NCI-H69 (cell line): ENCODE data around the gene SLC28A1.
A peak's percentile ranks its signal among the peaks of the same experiment; 100 is the strongest.

Experiments
- DNase-seq: peaks from one replicate; lab custom pipeline; 2025; lab: John Stamatoyannopoulos, UW

SLC28A1 gene

GRCh38 chr15:84883916-84884781, at the start of gene SLC28A1:
Gene SLC28A1, plus strand, starts transcription at chr15:84884662. Its CDS starts 3,099 bp downstream, at chr15:84887761.
- DNase-seq = no peak

GRCh38 chr15:84834969-84835368, 49.5 kb upstream of the SLC28A1 start:
- DNase-seq = no peak

DNA sequence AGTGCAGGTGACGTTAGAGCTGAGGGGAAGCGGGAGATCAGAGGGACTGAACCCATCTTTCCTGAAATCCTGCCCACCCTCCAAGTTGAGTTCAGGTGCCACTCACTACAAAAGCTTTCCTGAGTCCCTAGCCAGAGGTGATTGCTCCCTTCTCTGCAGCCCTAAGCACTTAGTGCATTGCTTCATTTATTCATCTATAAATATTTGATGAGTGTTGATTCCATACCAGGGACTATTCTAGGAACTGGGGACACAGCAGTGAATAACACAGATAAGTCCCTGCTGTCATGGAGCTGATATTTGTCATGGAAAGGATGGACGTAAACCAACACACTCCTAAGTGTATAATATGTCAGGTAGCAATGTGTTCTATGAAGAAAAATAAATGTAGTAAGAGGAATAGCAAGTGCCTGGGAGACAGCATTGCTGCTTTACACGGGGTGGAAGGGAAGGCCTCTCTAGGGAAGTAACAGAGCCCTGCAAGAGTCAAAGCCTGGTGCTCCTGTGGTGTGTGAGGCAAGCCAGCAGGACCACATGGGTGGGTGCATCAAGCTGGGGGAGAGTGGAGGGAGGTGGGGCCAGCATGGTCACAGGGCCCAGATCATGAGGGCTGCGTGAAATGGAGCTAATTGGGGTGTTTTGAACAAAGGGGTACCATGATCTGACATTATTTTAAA, 48.7 kb upstream of the SLC28A1 start:
- DNase-seq = no peak

- DNase-seq = no peak
Observed at GRCh38 chr15:84836844-84837243, 47.6 kb upstream of the SLC28A1 start.

DNA sequence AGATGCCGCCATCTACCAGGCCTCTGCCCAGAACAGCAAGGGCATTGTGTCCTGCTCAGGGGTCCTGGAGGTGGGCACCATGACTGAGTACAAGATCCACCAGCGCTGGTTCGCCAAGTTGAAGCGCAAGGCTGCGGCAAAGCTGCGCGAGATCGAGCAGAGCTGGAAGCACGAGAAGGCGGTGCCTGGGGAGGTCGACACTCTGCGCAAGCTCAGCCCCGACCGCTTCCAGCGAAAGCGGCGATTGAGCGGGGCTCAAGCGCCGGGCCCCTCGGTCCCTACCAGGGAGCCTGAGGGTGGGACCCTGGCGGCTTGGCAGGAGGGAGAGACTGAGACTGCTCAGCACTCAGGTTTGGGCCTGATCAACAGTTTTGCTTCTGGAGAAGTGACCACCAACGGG, 44.7 kb upstream of the SLC28A1 start:
- DNase-seq = no peak

DNA sequence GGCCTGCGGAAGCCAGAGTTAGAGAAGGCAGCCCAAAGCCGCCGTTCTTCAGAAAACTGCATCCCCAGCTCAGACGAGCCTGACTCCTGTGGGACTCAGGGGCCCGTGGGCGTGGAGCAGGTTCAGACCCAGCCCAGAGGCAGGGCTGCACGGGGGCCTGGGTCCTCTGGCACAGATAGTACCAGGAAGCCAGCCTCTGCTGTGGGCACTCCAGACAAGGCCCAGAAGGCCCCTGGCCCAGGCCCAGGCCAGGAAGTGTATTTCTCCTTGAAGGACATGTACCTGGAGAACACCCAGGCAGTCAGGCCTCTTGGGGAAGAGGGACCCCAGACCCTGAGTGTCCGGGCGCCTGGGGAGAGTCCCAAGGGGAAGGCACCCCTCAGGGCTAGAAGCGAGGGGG, 44.2 kb upstream of the SLC28A1 start:
- no peak for DNase-seq

DNA sequence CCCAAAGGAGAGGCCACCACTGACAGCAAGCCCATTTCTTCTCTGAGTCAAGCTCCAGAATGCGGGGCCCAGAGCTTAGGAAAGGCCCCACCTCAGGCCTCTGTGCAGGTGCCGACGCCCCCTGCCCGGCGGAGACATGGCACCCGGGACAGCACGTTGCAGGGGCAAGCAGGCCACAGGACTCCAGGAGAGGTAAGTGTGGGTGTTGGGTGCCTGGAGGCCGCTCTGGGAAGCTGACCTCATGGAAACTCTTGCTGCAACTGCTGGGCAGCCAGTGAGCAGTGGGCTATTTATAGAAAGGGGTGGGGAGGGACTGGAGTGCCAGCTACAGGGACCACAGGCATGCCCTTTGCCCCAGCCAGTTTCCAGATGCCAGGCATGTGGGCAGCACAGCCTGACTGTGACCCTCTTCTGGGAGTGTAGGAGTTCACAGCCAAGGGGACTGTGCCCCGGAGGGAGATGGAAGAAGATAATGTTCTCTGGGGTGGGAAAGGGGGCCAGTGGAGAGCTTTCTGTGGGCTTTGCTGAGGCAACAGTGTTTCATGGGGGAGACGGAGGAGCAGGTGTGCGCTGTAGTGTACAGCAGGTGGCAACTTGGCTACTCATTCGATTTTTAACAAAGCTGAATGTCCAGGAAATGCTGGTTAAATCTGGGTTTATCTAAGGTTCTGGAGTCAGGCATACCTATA, 43.6 kb upstream of the SLC28A1 start:
- DNase-seq = no peak

DNA sequence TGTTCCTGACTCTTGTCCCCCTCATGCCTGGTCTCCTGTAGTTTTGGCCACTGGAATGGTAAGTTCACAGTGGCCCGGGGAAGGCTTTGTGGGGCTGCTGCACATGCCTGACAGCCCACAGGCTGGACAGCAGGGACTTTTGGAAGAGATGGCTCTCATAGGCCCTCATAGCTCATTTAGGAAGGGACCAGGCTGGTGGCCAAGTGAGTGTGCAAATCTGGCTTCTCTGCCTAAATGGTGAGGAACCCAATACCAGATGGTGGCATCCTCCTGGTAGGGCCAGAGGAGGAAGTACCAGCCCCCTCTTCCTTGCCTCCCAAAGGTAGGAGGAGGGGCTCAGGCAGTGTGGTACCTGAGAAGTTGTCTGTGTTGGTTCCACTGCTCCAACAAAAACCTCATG, 41.7 kb upstream of the SLC28A1 start:
- DNase-seq = no peak

DNA sequence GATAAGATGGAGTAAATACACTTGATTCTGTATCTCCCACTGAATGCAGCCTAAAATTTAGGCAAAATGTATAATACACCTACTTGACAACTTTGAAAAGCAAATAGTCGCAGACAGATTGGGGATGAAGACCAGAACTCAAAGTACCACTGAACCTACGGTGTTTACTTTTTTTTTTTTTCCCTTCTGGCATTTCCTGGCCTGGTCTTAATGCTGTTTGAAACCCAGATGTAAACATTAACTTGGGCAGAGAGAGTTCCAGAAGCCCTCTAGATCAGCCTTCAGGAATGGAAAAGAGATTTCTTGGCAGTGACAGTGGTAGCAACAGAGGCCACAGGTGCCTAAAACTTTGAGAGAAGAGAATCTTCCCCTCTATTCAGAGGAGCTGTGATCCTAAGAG, 39.5 kb upstream of the SLC28A1 start:
- no peak for DNase-seq

DNA sequence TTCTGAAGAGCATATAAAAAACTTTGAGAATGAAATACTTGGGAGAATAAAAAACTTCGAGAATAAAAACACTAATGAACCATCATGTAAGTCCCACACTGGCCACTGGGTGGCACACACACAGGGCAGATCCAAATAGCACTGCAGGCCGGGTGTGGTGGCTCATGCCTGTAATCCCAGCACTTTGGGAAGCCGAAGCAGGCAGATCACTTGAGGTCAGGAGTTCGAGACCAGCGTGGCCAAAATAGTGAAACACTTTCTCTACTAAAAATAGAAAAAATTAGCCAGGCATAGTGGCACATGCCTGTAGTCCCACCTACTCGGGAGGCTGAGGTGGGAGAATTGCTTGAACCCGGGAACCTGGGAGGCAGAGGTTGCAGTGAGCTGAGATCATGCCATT, 38.8 kb upstream of the SLC28A1 start:
- DNase-seq = peak; percentile 49

DNA sequence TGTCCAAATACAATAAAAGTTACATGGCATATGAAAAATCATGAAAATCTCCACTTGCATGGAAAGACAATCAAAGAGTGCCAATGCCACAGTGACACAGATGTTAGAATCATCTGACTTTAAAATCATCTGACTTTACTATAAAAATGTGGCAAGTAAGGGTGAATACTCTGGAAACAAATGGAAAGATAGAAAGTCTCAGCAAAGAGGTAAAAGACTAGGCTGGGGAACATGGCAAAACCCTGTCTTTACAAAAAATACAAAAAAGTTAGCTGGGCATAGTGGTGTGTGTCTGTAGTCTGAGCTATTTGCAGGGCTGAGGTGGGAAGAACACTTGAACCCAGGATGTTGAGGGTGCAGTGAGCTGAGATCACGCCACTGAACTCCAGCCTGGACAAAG, 38.2 kb upstream of the SLC28A1 start:
- DNase-seq = no peak

- no peak for DNase-seq
Observed at GRCh38 chr15:84847382-84847781, 37.1 kb upstream of the SLC28A1 start.

DNA sequence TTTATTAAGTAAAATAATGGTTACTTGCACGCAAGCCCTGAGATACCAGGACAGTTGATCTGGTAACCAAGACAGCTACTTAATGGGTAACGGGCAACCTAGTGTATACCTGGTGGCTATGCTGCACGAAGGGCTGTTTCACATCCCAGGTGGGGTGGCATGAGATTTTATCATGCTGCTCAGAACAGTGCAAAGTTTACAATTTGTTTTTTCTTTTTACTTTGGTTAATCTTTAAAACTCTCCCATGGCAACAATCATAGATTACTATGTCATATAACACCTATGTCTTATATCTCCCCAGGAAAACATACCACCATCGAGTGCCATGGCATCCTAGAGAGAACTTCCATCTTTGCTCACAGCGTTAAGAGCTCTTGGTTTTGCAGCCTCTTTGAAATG, 32.2 kb upstream of the SLC28A1 start:
- DNase-seq = no peak

- DNase-seq = no peak
Observed at GRCh38 chr15:84855136-84855535, 29.3 kb upstream of the SLC28A1 start.

- DNase-seq = no peak
Observed at GRCh38 chr15:84855765-84856164, 28.7 kb upstream of the SLC28A1 start.

- no peak for DNase-seq
Observed at GRCh38 chr15:84856731-84857417, 27.6 kb upstream of the SLC28A1 start.

- no peak for DNase-seq
Observed at GRCh38 chr15:84857418-84858004, 27.0 kb upstream of the SLC28A1 start.

- no peak for DNase-seq
Observed at GRCh38 chr15:84858231-84858630, 26.2 kb upstream of the SLC28A1 start.

DNA sequence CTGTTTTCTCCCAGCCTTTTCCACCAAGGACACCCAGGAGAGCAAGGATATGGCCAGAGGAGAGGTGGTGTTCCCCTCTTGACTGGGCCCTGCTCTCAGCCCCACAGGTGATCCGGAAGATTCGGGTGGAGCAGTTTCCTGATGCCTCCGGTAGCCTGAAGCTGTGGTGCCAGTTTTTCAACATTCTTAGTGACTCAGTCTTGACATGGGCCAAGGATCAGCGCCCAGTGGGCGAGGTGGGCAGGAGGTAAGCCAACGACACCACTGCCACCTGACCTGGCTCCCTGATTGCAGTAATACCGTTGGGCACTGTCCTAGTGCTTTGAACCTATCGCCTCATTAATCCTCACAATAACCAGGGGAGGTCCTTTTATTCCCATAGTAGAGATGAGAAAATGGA, 25.3 kb upstream of the SLC28A1 start:
- DNase-seq = no peak

DNA sequence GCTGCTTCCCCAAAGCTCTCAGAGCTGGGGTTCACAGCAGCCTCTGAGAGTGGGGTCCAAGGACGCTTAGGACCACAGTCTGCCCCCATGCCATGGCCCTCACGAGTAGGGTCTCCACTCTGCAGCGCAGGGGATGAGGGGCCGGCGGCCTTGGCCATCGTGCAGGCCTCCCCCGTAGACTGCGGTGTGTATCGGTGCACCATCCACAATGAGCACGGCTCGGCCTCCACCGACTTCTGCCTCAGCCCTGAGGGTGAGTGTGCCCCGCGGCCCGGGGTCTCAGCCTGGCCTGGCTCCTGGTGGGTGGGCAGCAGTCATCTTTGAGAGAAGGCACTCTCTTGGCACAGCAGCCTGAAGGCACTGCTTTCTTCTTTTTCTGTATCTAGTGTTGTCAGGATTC, 24.8 kb upstream of the SLC28A1 start:
- no peak for DNase-seq

- DNase-seq = no peak
Observed at GRCh38 chr15:84861781-84862180, 22.7 kb upstream of the SLC28A1 start.
